SJSA1 (cell line): Measurements from ENCODE around the gene CCR7. TPM values are rescaled to one million over a fixed set of nuclear protein-coding genes. Genes with fewer than 3 reads are reported as not detected.
A peak's percentile ranks its signal among the peaks of the same experiment; 100 is the strongest.
"Not testable (repeated sequence)": the region's sequence is repeated elsewhere in the genome, so short reads cannot be mapped to it uniquely, and the experiment has no call there.

Experiments
- DNase-seq, 2 experiments: peaks; one replicate each; pipeline ENCODE4 v3.0.0-alpha.2; 2015 to 2020; ENCODE audit warnings: low spot score in 2 of 2, low read depth in 1 of 2
- H3K27ac ChIP-seq: fragments of 250-450 bp; sonication (Bioruptor Pico); 2 replicates; pipeline ENCODE4 v1.5.1; 2020; ENCODE audit warnings: mild to moderate bottlenecking, moderate library complexity
- H3K27me3 ChIP-seq: fragments of 250-450 bp; sonication (Bioruptor Pico); replicated peaks from 2 replicates; pipeline ENCODE4 v1.5.1; 2020; ENCODE audit warnings: mild to moderate bottlenecking, moderate library complexity
- H3K36me3 ChIP-seq: fragments of 250-450 bp; sonication (Bioruptor Pico); 2 replicates; pipeline ENCODE4 v1.5.1; 2020; ENCODE audit warnings: mild to moderate bottlenecking
- H3K4me1 ChIP-seq: fragments of 250-450 bp; sonication (Bioruptor Pico); replicated peaks from 2 replicates; pipeline ENCODE4 v1.6.1; 2021; ENCODE audit warnings: mild to moderate bottlenecking
- H3K4me3 ChIP-seq: fragments of 250-450 bp; sonication (Bioruptor Pico); 2 replicates; pipeline ENCODE4 v1.5.1; 2020; ENCODE audit warnings: mild to moderate bottlenecking
- H3K9me3 ChIP-seq: fragments of 250-450 bp; sonication (Bioruptor Pico); replicated peaks from 2 replicates; pipeline ENCODE4 v1.5.1; 2020; ENCODE audit warnings: mild to moderate bottlenecking
- total RNA-seq: library from RNA; depleted of rRNA; stranded (reverse); fragments of >200 nt; shearing (Covaris generic); gene quantifications from 2 replicates; pipeline ENCODE4 v1.2.3, GENCODE V29; 2014

The CCR7 gene
- total RNA-seq, 1 experiment from 2014 or later = not detected

- Histone ChIP-seq H3K9me3 (peaks cover 3% of the 10 kb centered on the region; the same call in 1 of the 2 replicates), H3K4me3 (no peak overlapping the region), H3K4me1 (no peaks in the 10 kb centered on the region), H3K27me3 (0 out of 2 replicates have a peak, but pooled peaks cover 2% of the 10 kb centered on the region), H3K36me3 (no peaks in the 10 kb centered on the region), H3K27ac (no peak overlapping the region)
- DNase-seq = no peak
These were observed 14.9 kb upstream of the CCR7 start for GRCh38 chr17:40580140-40580539.

DNA sequence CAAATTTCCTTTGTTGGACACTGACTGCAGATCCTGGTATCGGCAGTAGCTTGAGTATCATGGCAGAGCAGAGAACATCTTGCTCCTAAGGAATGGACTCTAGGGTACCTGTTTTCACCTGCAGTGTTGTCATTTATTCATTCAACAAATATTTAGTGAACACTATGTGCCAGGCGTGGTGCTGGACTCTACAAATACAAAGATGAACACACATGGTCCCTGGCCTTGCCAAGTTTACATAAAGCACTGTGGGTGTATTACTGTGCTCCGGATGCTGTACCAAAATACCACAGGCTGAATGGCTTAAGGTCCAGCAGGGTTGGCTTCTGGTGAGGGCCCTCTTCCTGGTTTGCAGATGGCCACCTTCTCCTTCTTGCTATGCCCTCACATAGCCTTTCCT, 14.2 kb upstream of the CCR7 start:
- no peak for DNase-seq
- Histone ChIP-seq H3K4me3 (no peak overlapping the region), H3K4me1 (no peaks in the 10 kb centered on the region), H3K27ac (no peak overlapping the region), H3K36me3 (no peaks in the 10 kb centered on the region), H3K27me3 (0 out of 2 replicates have a peak, but pooled peaks cover 2% of the 10 kb centered on the region), H3K9me3 (peaks cover 6% of the 10 kb centered on the region; the same call in 1 of the 2 replicates)

- Histone ChIP-seq H3K4me1 (no peaks in the 10 kb centered on the region), H3K27me3 (no peaks in the 10 kb centered on the region), H3K9me3 (peaks cover 15% of the 10 kb centered on the region), H3K4me3 (no peak overlapping the region), H3K27ac (no peak overlapping the region), H3K36me3 (no peaks in the 10 kb centered on the region)
- no peak for DNase-seq
These were observed 12.4 kb upstream of the CCR7 start for GRCh38 chr17:40577611-40578065.

GRCh38 chr17:40576113-40576740, 11.0 kb upstream of the CCR7 start:
- H3K4me1 ChIP-seq = no peaks in the 10 kb centered on the region
- H3K36me3 ChIP-seq = no peaks in the 10 kb centered on the region
- H3K27ac ChIP-seq = no peak overlapping the region
- H3K27me3 ChIP-seq = peaks cover 4% of the 10 kb centered on the region; the same call in 1 of the 2 replicates
- H3K4me3 ChIP-seq = no peak overlapping the region
- no peak for DNase-seq
- peaks cover 12% of the 10 kb centered on the region for H3K9me3 ChIP-seq

DNA sequence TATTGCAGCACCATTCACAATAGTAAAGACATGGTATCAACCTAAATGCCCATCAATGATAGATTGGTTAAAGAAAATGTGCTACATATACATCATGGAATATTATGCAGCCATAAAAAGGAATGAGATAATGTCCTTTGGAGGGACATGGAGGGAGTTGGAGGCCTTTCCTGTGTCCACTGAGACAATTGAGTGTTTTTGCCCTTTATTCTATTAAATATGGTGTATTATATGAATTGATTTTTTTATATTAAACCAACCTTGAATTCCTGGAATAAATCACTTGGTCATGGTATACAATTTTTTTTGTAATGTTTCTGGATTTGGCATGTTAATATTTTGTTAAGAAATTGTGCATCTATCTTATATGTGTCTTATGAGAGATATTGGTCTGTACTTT, 9.0 kb upstream of the CCR7 start:
- Histone ChIP-seq H3K4me1 (no peaks in the 10 kb centered on the region), H3K4me3 (no peak overlapping the region), H3K27ac (no peak overlapping the region), H3K27me3 (peaks cover 5% of the 10 kb centered on the region; the same call in 1 of the 2 replicates), H3K36me3 (no peaks in the 10 kb centered on the region), H3K9me3 (peaks cover 12% of the 10 kb centered on the region)
- DNase-seq = no peak

DNA sequence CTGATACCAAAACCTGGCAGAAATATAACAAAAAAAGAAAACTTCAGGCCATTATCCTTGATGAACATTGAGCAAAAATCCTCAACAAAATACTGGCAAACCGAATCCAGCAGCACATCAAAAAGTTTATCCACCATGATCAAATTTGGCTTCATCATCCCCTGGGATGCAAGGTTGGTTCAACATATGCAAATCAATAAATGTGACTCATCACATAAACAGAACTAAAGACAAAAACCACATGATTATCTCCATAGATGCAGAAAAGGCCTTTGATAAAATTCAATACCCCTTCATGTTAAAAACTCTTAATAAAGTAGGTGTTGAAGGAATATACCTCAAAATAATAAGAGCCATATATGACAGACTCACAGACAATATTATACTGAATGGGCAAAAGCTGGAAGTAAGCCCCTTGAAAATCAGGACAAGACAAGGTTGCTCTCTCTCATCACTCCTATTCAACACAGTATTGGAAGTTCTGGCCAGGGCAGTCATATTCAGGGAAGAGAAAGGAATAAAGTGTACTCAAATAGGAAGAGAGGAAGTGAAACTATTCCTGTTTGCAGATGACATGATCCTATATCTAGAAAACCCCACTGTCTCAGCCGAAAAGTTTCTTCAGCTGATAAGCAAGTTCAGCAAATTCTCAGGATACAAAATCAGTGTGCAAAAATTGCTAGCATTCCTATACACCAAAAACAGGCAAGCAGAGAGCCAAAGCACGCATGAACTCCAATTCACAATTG, 7.1 kb upstream of the CCR7 start:
- not testable (repeated sequence) for H3K27me3 ChIP-seq, H3K27ac ChIP-seq, H3K36me3 ChIP-seq, H3K4me3 ChIP-seq, H3K4me1 ChIP-seq, DNase-seq
- H3K9me3 ChIP-seq = peaks cover 12% of the 10 kb centered on the region

- peak in 1 of 2 experiments; percentile 30 for DNase-seq
- Histone ChIP-seq H3K4me3 (no peak overlapping the region), H3K27ac (no peak overlapping the region), H3K9me3 (peaks cover under 1% of the 10 kb centered on the region; the same call in 1 of the 2 replicates), H3K27me3 (peaks cover 16% of the 10 kb centered on the region), H3K4me1 (no peaks in the 10 kb centered on the region), H3K36me3 (no peaks in the 10 kb centered on the region)
These were observed 3.0 kb upstream of the CCR7 start for GRCh38 chr17:40568074-40568836.

- Histone ChIP-seq H3K9me3 (no peaks in the 10 kb centered on the region; the same call in 1 of the 2 replicates), H3K27ac (no peak overlapping the region), H3K36me3 (no peaks in the 10 kb centered on the region), H3K27me3 (peaks cover 16% of the 10 kb centered on the region), H3K4me1 (no peaks in the 10 kb centered on the region), H3K4me3 (no peak overlapping the region)
- no peak for DNase-seq
These were observed 2.1 kb upstream of the CCR7 start for GRCh38 chr17:40567377-40567776.

- no peak overlapping the region for H3K4me3 ChIP-seq
- no peak overlapping the region for H3K27ac ChIP-seq
- peaks cover 11% of the 10 kb centered on the region for H3K27me3 ChIP-seq
- no peak for DNase-seq
- H3K4me1 ChIP-seq = no peaks in the 10 kb centered on the region
- H3K9me3 ChIP-seq = no peaks in the 10 kb centered on the region
- H3K36me3 ChIP-seq = no peaks in the 10 kb centered on the region
These were observed 617 bp upstream of the CCR7 start for GRCh38 chr17:40565769-40566409.

- peak in 1 of 2 experiments; percentile 24 for DNase-seq
- Histone ChIP-seq H3K4me3 (no peak overlapping the region), H3K9me3 (no peaks in the 10 kb centered on the region)
These were observed 933 bp downstream of the CCR7 start for GRCh38 chr17:40564195-40564882.

GRCh38 chr17:40563220-40564052, 1.8 kb downstream of the CCR7 start:
- no peaks in the 10 kb centered on the region; the same call in 1 of the 2 replicates for H3K4me1 ChIP-seq
- no peak overlapping the region for H3K4me3 ChIP-seq
- peak in 1 of 2 experiments; percentile 23 for DNase-seq
- no peaks in the 10 kb centered on the region for H3K9me3 ChIP-seq
- peaks cover 11% of the 10 kb centered on the region for H3K27me3 ChIP-seq
- H3K36me3 ChIP-seq = no peaks in the 10 kb centered on the region
- no peak overlapping the region for H3K27ac ChIP-seq

More at GRCh38 chr17:40564195-40564882, 933 bp downstream of the CCR7 start:
- H3K36me3 ChIP-seq = no peaks in the 10 kb centered on the region
- peaks cover 11% of the 10 kb centered on the region for H3K27me3 ChIP-seq
- no peak overlapping the region for H3K27ac ChIP-seq
- no peaks in the 10 kb centered on the region; the same call in 1 of the 2 replicates for H3K4me1 ChIP-seq

DNA sequence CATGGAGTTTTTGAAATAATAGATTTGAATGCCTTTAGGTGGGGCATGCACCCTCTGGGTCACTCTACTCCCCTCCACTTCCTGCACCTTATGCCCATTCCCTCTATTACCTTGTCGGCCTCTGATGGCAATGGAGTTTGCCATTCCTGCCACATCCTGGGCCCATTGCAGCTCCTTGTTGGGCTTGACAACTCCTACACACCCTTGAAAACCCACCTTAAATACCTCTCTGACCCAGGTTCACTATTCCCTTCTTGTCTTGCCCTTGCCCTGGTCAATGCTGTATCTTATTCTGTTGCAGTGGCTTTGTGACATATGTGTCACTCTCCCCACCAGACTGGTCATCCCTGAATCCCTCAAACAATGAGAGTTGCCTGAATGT, 2.4 kb downstream of the CCR7 start:
- no peak overlapping the region for H3K4me3 ChIP-seq
- no peaks in the 10 kb centered on the region for H3K9me3 ChIP-seq
- no peaks in the 10 kb centered on the region; the same call in 1 of the 2 replicates for H3K4me1 ChIP-seq

More for the DNA sequence above, 2.4 kb downstream of the CCR7 start:
- Histone ChIP-seq H3K27me3 (peaks cover 11% of the 10 kb centered on the region), H3K27ac (no peak overlapping the region), H3K36me3 (no peaks in the 10 kb centered on the region)
- DNase-seq = peak in 1 of 2 experiments; percentile 16
